Measurements from ENCODE around the gene OXLD1. TPM values are rescaled to one million over a fixed set of nuclear protein-coding genes. Genes with fewer than 3 reads are reported as not detected.

OXLD1 gene
- total and polyA plus RNA-seq, 4 donors: 10.1 to 35.6 (median 24.0) TPM

DNA sequence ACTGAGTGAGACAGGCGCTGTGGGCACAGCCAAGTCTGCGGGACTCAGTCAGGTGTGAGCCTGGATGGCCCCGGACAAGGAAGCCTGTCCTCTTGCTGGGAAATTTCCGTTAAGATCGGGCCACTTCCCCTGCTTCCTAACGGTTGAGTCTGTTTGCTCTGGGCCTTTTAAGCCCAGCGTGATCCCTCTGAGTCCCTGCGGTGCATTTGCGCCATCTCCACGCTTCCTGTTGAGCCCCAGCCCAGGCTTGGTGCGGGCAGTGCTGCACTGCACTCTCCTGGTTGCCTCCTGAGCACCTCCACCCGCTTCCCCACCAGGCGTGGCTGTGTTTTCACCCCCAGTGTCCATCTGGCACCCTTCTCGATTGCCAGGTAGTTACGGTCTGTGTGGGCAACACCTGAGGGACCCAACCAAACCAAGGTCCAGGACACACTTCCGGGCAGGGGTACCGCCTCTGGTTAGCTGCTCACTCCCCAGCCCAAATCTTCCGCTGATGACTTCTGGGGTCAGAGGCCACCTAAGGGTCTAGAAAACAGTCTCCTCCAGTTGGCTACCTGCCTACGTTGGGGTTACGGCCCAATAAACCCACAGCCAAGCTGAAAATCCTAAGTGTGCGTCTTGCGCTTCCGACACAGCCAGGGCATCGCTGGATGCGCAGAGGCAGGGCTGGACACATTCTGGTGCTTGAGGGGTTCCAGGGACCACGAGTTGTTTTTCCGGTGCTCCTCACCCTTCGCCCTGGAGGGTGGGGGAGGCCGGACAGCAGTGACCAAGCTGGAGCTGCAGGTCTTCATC is 44.3 kb upstream of the OXLD1 start:
- DNase-seq (ENCODE audit: low read depth in 4 of 6, low spot score in 6 of 6): no peak
- H3K4me1 ChIP-seq (ENCODE audit: control insufficient read depth, insufficient read depth, low read length): peaks cover 41% of the 10 kb centered on the region
- H3K27ac ChIP-seq (ENCODE audit: low read depth, low read length): no peak overlapping the region
- H3K4me3 ChIP-seq (ENCODE audit: low read depth, low read length): no peak overlapping the region
- H3K27me3 ChIP-seq (ENCODE audit: control insufficient read depth, insufficient read depth, low read length): peaks cover 11% of the 10 kb centered on the region
- peaks cover 57% of the 10 kb centered on the region for H3K36me3 ChIP-seq (ENCODE audit: control insufficient read depth, insufficient read depth, low read length)
- no peaks in the 10 kb centered on the region for H3K9me3 ChIP-seq (ENCODE audit: control insufficient read depth, insufficient read depth, low read length)
- 7% methylated on average over 28 of the region's 29 CpGs for WGBS (ENCODE audit: insufficient coverage)

DNA sequence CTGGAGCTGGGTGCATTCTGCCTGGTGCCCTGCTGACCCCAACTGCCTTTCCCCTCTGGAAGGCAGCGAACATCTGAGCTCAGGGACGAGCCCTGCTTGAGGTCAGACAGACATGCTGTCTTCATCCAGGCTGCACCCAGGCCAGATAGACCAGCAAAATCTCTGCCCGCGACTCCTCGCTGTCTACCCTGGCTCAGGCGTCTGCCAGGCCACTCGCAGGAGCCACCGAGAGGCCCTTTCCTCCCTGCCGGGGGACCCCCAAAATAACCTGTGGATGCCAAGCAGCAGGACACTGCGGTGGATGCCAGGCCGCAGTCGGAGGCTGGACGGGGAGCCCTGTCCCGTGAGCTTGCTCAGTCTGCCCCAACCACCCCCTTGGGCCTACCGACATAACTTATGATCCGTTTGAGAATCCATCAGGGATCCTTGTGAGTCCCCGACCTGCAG is 42.4 kb upstream of the OXLD1 start:
- H3K9me3 ChIP-seq (ENCODE audit: control insufficient read depth, insufficient read depth, low read length): no peaks in the 10 kb centered on the region
- peaks cover 40% of the 10 kb centered on the region for H3K4me1 ChIP-seq (ENCODE audit: control insufficient read depth, insufficient read depth, low read length)
- H3K27me3 ChIP-seq (ENCODE audit: control insufficient read depth, insufficient read depth, low read length): peaks cover 11% of the 10 kb centered on the region
- no peak overlapping the region for H3K4me3 ChIP-seq (ENCODE audit: low read depth, low read length)
- H3K27ac ChIP-seq (ENCODE audit: low read depth, low read length): no peak overlapping the region
- no peak for DNase-seq (ENCODE audit: low read depth in 4 of 6, low spot score in 6 of 6)
- H3K36me3 ChIP-seq (ENCODE audit: control insufficient read depth, insufficient read depth, low read length): peaks cover 53% of the 10 kb centered on the region
- WGBS (ENCODE audit: insufficient coverage): 86% methylated on average over 17 of the region's 17 CpGs

DNA sequence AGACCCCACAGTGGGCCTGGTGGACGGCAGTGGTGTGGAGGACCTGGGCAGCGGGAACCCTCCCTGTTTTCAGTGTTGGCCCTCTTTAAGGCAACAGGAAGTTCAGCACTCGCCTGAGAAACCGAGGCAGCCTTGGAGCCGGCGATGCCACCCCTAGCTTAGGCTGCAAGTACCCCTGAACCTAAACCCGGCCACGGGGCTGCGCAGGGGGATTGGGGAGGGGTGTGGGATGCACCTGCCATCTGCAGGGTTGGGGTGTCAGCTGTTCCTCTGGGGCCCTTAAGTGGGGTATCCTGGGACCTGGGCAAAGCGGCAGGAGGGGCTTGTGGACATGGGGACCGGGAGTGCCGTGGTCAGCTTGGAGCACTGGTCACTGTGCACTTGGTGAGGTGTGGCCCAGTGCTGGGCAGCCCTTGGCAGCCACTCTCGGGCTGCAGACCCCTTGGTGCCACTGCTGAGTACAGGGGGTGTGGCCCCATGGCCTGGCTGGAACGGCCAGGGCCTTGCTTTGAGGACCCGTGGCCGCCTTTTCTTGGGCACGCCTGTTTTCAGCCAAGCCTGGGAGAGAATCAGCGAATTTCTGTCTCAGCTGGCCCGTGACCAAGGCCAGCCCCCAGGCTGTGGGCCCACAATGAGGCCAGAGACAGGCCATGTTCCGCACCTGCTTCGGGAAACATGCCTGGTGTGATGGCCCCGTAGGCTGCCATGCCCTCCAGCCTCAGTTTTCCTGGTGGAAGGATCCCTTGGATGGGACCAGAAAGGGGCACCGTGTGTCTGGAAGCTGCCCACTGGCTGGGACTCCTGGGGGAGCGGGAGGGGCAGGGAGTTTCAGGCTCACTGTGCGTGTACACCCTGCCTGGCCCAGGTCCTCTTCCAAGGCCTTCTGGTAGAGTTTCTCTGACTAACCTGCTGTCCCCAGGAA is 41.6 kb upstream of the OXLD1 start:
- Histone ChIP-seq H3K4me1 (ENCODE audit: control insufficient read depth, insufficient read depth, low read length) (peaks cover 34% of the 10 kb centered on the region), H3K27me3 (ENCODE audit: control insufficient read depth, insufficient read depth, low read length) (peaks cover 11% of the 10 kb centered on the region), H3K9me3 (ENCODE audit: control insufficient read depth, insufficient read depth, low read length) (no peaks in the 10 kb centered on the region), H3K36me3 (ENCODE audit: control insufficient read depth, insufficient read depth, low read length) (peaks cover 48% of the 10 kb centered on the region), H3K27ac (ENCODE audit: low read depth, low read length) (no peak overlapping the region), H3K4me3 (ENCODE audit: low read depth, low read length) (no peak overlapping the region)
- no peak for DNase-seq (ENCODE audit: low read depth in 4 of 6, low spot score in 6 of 6)
- 89% methylated on average over 24 of the region's 25 CpGs for WGBS (ENCODE audit: insufficient coverage)

DNA sequence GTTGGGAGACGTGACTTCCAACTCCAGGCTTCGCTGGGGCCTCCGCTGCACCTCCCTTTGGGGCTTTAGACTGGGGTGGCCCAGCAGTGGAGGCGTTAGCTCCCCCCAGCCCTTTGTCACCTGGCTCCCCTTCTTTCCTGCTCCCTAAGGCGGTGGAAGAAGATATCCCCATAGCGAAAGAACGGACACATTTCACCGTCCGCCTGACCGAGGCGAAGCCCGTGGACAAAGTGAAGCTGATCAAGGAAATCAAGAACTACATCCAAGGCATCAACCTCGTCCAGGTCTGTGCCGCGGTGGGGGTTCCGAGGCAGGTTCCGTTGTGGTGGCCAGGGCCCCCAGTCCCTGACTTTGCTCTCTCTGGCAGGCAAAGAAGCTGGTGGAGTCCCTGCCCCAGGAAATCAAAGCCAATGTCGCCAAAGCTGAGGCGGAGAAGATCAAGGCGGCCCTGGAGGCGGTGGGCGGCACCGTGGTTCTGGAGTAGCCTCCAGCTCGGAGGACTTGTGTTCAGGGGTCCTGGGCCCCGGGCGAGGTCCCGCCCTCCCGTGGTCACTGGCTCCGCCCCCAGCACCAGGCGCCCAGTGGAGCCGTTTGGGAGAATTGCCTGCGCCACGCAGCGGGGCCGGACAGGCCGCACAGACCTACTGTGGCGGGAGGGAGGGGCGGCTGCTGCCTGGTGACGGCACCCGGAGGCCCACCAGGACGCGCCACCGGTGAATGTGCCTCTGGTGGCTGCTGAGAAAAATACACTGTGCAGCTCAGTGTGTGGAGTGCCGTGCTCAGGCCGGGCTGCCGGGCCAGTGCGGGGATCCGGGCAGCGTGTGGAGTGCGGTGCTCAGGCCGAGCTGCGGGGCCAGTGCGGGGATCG is 40.6 kb upstream of the OXLD1 start:
- Histone ChIP-seq H3K4me1 (ENCODE audit: control insufficient read depth, insufficient read depth, low read length) (peaks cover 37% of the 10 kb centered on the region), H3K36me3 (ENCODE audit: control insufficient read depth, insufficient read depth, low read length) (peaks cover 58% of the 10 kb centered on the region), H3K4me3 (ENCODE audit: low read depth, low read length) (no peak overlapping the region), H3K9me3 (ENCODE audit: control insufficient read depth, insufficient read depth, low read length) (no peaks in the 10 kb centered on the region), H3K27me3 (ENCODE audit: control insufficient read depth, insufficient read depth, low read length) (peaks cover 11% of the 10 kb centered on the region), H3K27ac (ENCODE audit: low read depth, low read length) (no peak overlapping the region)
- 92% methylated on average over 53 of the region's 54 CpGs for WGBS (ENCODE audit: insufficient coverage)
- no peak for DNase-seq (ENCODE audit: low read depth in 4 of 6, low spot score in 6 of 6)

DNA sequence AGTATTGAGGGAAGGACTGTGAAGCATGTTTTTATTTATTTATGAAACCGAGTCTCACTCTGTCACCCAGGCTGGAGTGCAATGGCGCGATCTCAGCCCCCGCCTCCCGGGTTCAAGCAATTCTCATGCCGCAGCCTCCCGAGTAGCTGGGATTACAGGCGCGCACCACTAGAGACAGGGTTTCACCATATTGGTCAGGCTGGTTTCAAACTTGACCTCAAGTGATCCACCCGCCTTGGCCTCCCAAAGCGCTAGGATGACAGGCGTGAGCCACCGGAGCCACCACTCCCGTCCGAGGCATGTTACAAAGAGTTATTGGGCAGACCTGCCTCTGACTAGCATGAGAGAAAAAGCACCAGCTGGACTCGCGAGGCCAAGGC is 39.8 kb upstream of the OXLD1 start:
- H3K4me3 ChIP-seq (ENCODE audit: low read depth, low read length): no peak overlapping the region
- H3K27ac ChIP-seq (ENCODE audit: low read depth, low read length): no peak overlapping the region
- H3K36me3 ChIP-seq (ENCODE audit: control insufficient read depth, insufficient read depth, low read length): peaks cover 65% of the 10 kb centered on the region
- WGBS (ENCODE audit: insufficient coverage): 97% methylated on average over 17 of the region's 17 CpGs
- H3K27me3 ChIP-seq (ENCODE audit: control insufficient read depth, insufficient read depth, low read length): peaks cover 10% of the 10 kb centered on the region
- H3K9me3 ChIP-seq (ENCODE audit: control insufficient read depth, insufficient read depth, low read length): no peaks in the 10 kb centered on the region
- no peak for DNase-seq (ENCODE audit: low read depth in 4 of 6, low spot score in 6 of 6)
- H3K4me1 ChIP-seq (ENCODE audit: control insufficient read depth, insufficient read depth, low read length): peaks cover 39% of the 10 kb centered on the region

- Histone ChIP-seq H3K27ac (ENCODE audit: low read depth, low read length) (no peak overlapping the region), H3K4me3 (ENCODE audit: low read depth, low read length) (no peak overlapping the region), H3K36me3 (ENCODE audit: control insufficient read depth, insufficient read depth, low read length) (peaks cover 71% of the 10 kb centered on the region), H3K4me1 (ENCODE audit: control insufficient read depth, insufficient read depth, low read length) (peaks cover 39% of the 10 kb centered on the region), H3K9me3 (ENCODE audit: control insufficient read depth, insufficient read depth, low read length) (no peaks in the 10 kb centered on the region), H3K27me3 (ENCODE audit: control insufficient read depth, insufficient read depth, low read length) (peaks cover 4% of the 10 kb centered on the region)
- DNase-seq (ENCODE audit: low read depth in 4 of 6, low spot score in 6 of 6): no peak
- WGBS (ENCODE audit: insufficient coverage): 96% methylated on average over 19 of the region's 30 CpGs
These were observed 39.3 kb upstream of the OXLD1 start for GRCh38 chr17:81705518-81706231.

DNA sequence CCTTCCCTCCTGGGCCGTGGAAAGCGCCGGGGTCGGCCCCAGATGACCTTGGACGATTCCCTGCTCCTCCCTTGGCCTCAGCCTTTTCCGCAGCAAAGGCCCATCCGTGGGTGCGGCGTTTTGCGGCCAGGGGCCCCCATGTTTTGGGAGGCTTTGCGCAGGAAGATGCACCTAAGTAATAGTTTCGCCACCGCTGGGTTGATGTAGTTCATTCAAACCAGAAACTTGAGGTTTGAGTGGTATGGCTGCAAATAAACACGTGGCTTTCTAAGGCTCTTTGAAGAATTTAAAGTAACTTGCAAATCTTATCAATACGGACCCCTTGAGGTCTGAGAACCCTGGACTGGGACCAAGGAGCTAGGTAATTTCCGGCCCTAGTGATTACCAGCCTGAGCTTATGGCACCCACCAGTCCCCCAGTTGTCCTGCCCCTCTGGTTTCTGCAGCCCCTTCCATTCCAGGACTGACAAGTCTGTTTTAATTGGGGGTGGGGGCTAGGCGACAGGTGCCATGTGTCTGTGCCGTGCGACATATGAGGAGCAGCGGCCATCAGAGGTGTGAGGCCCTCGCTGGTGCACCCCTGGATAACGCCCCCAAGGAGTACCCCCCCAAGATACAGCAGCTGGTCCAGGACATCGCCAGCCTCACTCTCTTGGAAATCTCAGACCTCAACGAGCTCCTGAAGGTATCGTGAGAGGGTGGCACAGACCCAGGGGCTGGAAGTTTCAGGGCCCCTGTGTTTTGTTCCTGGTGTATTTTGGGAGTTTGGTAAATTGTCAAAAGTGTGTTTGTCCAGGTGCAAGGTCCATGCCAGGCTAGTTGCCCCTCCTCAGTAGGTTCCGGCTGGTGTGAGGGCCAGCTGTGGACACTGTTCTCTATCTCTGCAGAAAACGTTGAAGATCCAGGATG is 37.6 kb upstream of the OXLD1 start:
- Histone ChIP-seq H3K4me3 (ENCODE audit: low read depth, low read length) (peak overlapping the region; percentile 80), H3K36me3 (ENCODE audit: control insufficient read depth, insufficient read depth, low read length) (peaks cover 85% of the 10 kb centered on the region), H3K9me3 (ENCODE audit: control insufficient read depth, insufficient read depth, low read length) (no peaks in the 10 kb centered on the region), H3K4me1 (ENCODE audit: control insufficient read depth, insufficient read depth, low read length) (peaks cover 34% of the 10 kb centered on the region), H3K27ac (ENCODE audit: low read depth, low read length) (no peak overlapping the region), H3K27me3 (ENCODE audit: control insufficient read depth, insufficient read depth, low read length) (no peaks in the 10 kb centered on the region)
- WGBS (ENCODE audit: insufficient coverage): 32% methylated on average over 25 of the region's 27 CpGs
- DNase-seq (ENCODE audit: low read depth in 4 of 6, low spot score in 6 of 6): no peak

GRCh38 chr17:81702934-81703746 is 36.7 kb upstream of the OXLD1 start, which contains the start of gene MRPL12:
MRPL12 (plus strand) TSS chr17:81703367; CDS start chr17:81703502, 135 bp downstream.
- Histone ChIP-seq H3K9me3 (ENCODE audit: control insufficient read depth, insufficient read depth, low read length) (no peaks in the 10 kb centered on the region), H3K27me3 (ENCODE audit: control insufficient read depth, insufficient read depth, low read length) (no peaks in the 10 kb centered on the region), H3K4me1 (ENCODE audit: control insufficient read depth, insufficient read depth, low read length) (peaks cover 34% of the 10 kb centered on the region), H3K36me3 (ENCODE audit: control insufficient read depth, insufficient read depth, low read length) (peaks cover 80% of the 10 kb centered on the region), H3K27ac (ENCODE audit: low read depth, low read length) (peak within 1 kb of the TSS; percentile 76), H3K4me3 (ENCODE audit: low read depth, low read length) (peak within 1 kb of the TSS; percentile 80)
- DNase-seq (ENCODE audit: low read depth in 4 of 6, low spot score in 6 of 6): peak; percentile 77 to 98 (median 93)
- under 1% methylated on average over 102 of the region's 102 CpGs for WGBS (ENCODE audit: insufficient coverage)
